Activated CD4-positive, alpha-beta memory T cell treated with anti-CD3 and anti-CD28 coated beads for 36 hours (primary cell): Measurements from ENCODE around the gene SLC44A4. TPM values are rescaled to one million over a fixed set of nuclear protein-coding genes. Genes with fewer than 3 reads are reported as not detected.

ENCODE experiments used
- CTCF ChIA-PET: fragments of 350-600 bp; sonication (Branson Sonifier 250); formaldehyde crosslinking; loops from one replicate; lab custom pipeline; 2021; ENCODE audit warnings: antibody characterized with exemption, inconsistent platforms; lab: Charles Lee
- POLR2A ChIA-PET: fragments of 350-600 bp; sonication (Branson Sonifier 250); formaldehyde crosslinking; loops from one replicate; lab custom pipeline; 2021; ENCODE audit warnings: antibody characterized with exemption; lab: Charles Lee
- DNase-seq: peaks from one replicate; pipeline ENCODE4 v3.0.0-alpha.2; 2020
- H3K27ac Mint-ChIP-seq: one replicate; pipeline ENCODE4 v1.8.0; 2021; ENCODE audit warnings: mixed read lengths
- H3K27me3 Mint-ChIP-seq: one replicate; pipeline ENCODE4 v1.8.0; 2021; ENCODE audit warnings: mixed read lengths
- H3K36me3 Mint-ChIP-seq: one replicate; pipeline ENCODE4 v1.8.0; 2021; ENCODE audit warnings: mixed read lengths
- H3K4me1 Mint-ChIP-seq: one replicate; pipeline ENCODE4 v1.8.0; 2021; ENCODE audit warnings: low read depth, mixed read lengths
- H3K4me3 Mint-ChIP-seq: one replicate; pipeline ENCODE4 v1.8.0; 2021; ENCODE audit warnings: mild to moderate bottlenecking, mixed read lengths
- H3K9me3 Mint-ChIP-seq: one replicate; pipeline ENCODE4 v1.8.0; 2021; ENCODE audit warnings: mixed read lengths
- intact Hi-C: fragments of 100-400 bp; cut with micrococcal nuclease; formaldehyde crosslinking; loops from one replicate; pipeline ENCODE4 v1.15.1; 2023
- total RNA-seq, 2 experiments: library from RNA; stranded (reverse); gene quantifications; one replicate each; pipeline ENCODE4 v1.2.3, GENCODE V29; 2021

The SLC44A4 gene
- total RNA-seq, 2 experiments from 2014 or later = 0.17 TPM; not detected in 1

GRCh38 chr6:31899882-31900722 lies 21.3 kb upstream of the SLC44A4 start:
- H3K4me1 Mint-ChIP-seq = peaks cover 37% of the 10 kb centered on the region
- H3K27me3 Mint-ChIP-seq = no peaks in the 10 kb centered on the region
- intact Hi-C loops = loop anchor here (5.0 kb wide), 1 partner anchor 68 kb away; no protein-coding TSS in a partner anchor
- H3K4me3 Mint-ChIP-seq = no peak overlapping the region
- no peaks in the 10 kb centered on the region for H3K9me3 Mint-ChIP-seq
- peaks cover 1% of the 10 kb centered on the region for H3K36me3 Mint-ChIP-seq
- no peak overlapping the region for H3K27ac Mint-ChIP-seq
- ChIA-PET POLR2A (no interaction called here), CTCF (no interaction called here)
- DNase-seq = peak; percentile 20

DNA sequence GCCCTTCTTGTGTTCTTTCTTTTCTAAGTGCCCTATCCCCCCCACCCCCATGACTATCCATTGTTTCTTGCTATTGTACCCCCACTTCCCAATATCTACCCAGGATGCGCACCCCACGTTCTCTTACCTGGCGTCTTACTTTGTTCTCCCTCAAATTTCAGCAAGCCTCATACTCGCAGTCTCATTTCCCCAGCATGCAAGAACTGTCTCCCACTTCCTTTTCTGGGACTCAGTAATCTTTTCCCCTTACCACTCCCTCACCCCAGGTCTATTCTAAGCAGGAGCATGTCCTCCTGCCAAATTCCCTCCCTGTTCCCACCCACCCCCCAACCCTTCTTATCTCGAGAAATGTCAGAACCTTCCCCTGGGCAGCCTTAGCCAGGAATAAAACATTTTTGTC lies 20.4 kb upstream of the SLC44A4 start:
- H3K4me3 Mint-ChIP-seq = peak overlapping the region; percentile 31
- POLR2A ChIA-PET = interaction anchor here (2.1 kb wide), 1 partner anchor 73 kb away, joined by 8 read pairs; the partner anchor contains the start of gene DXO

DNA sequence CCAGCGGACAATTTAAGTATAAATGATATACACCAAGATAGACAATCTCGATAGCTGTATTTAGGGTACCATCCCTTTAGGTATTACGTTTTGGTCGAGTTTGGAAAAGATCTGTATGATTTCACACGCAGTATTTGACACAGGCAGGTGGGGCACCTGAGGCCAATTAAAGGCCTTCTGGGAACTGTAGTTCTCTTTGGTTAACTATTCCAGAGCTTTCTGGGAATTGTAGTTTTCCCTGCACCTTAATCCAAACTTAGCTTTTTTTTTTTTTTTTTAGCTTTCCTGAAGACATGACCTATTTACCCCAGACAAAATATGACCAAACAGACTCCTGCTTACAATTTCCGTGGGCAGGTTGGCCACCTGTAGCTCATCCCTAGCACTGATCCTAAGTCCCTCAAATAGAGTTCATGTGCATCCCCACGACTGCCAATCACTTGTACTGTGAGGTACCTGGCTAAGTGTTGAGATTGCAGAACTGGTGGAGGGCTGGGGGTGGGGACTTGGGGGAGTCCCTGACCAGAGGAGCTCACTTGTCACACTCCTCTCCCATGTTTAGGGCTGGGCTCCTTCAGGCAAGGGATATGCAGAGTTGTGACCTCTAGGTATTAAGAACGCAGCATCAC lies 19.7 kb upstream of the SLC44A4 start:
- no peaks in the 10 kb centered on the region for H3K27me3 Mint-ChIP-seq
- no peaks in the 10 kb centered on the region for H3K9me3 Mint-ChIP-seq
- H3K36me3 Mint-ChIP-seq = peaks cover 1% of the 10 kb centered on the region
- ChIA-PET POLR2A (interaction anchor here (0.6 to 3.2 kb wide), 5 partner anchors 35 to 196 kb away, joined by 3 to 15 read pairs (median 8); partner anchors contain the start of genes DXO, MSH5, NELFE and NEU1), CTCF (interaction anchor here (0.7 to 1.9 kb wide), 6 partner anchors 9 to 128 kb away, joined by 3 to 18 read pairs (median 4); partner anchors contain the start of gene NEU1)
- intact Hi-C loops = loop anchor here (5.0 kb wide), 1 partner anchor 66 kb away; no protein-coding TSS in a partner anchor
- H3K4me1 Mint-ChIP-seq = peaks cover 37% of the 10 kb centered on the region
- peak; percentile 42 for DNase-seq
- peak overlapping the region; percentile 94 for H3K27ac Mint-ChIP-seq
- peak overlapping the region; percentile 94 for H3K4me3 Mint-ChIP-seq

More for the DNA sequence above, 20.4 kb upstream of the SLC44A4 start:
- Mint-ChIP-seq H3K9me3 (no peaks in the 10 kb centered on the region), H3K4me1 (peaks cover 37% of the 10 kb centered on the region), H3K36me3 (peaks cover 1% of the 10 kb centered on the region), H3K27ac (peak overlapping the region; percentile 34), H3K27me3 (no peaks in the 10 kb centered on the region)
- intact Hi-C loops = loop anchor here (5.0 kb wide), 1 partner anchor 67 kb away; no protein-coding TSS in a partner anchor
- CTCF ChIA-PET = interaction anchor here (0.7 kb wide), 1 partner anchor 129 kb away, joined by 3 read pairs; no protein-coding TSS in a partner anchor
- DNase-seq = no peak

DNA sequence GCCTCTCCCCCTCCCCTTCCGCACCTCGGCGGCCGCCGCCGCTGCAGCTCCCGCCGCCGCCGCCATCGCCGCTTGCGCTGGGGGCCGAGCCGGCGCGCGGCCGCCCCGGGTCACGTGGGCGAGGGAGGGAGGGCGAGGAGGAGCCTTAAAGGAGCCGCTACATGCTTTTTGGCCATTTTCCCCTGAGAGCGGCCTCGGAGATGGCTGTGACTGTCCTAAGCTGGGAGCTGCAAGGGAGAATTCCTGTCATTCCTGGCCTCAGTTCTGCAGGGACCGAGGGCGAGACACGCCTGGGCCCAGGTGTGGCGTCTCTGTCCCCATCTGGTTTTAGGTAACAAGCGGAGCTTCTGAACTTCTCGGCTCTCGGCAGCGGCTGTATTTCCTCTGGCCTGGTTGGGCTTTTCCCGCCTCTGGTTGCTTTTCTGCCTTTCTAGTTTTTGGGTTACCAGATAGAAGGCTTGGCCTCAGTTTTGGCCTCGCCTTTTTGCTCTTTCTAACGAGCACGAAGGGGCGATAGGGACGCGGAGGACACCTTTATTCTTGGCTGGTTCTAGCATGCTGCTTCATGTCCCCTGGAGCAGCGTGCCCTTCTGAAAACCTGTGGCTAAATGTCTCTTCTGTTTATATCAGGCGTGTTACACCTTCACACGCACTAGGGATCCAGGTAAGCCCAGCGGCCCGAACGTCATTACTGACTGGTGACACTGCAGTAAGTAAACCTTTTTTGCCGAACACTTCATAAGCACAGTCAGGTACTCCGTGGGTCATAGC lies 19.0 kb upstream of the SLC44A4 start, which contains the start of gene EHMT2:
EHMT2 (minus strand) TSS at position 87 of the 771 bp plus-strand sequence; CDS start at position 66, 21 bp downstream.
- no peaks in the 10 kb centered on the region for H3K9me3 Mint-ChIP-seq
- ChIA-PET CTCF (interaction anchor here (0.7 to 1.9 kb wide), 5 partner anchors 8 to 67 kb away, joined by 3 to 18 read pairs (median 5); partner anchors contain the start of gene NEU1), POLR2A (interaction anchor here (0.6 to 3.2 kb wide), 8 partner anchors 14 to 234 kb away, joined by 3 to 15 read pairs (median 4); partner anchors contain the start of genes DXO, MSH5, NELFE and NEU1)
- intact Hi-C loops = loop anchor here (1.0 to 5.0 kb wide), 4 partner anchors 34 to 233 kb away; partner anchors contain the start of genes GPANK1, NELFE and SKIC2
- H3K4me3 Mint-ChIP-seq = peak within 1 kb of the TSS; percentile 94
- DNase-seq = peak; percentile 91
- peak within 1 kb of the TSS; percentile 94 for H3K27ac Mint-ChIP-seq
- peaks cover 34% of the 10 kb centered on the region for H3K4me1 Mint-ChIP-seq
- peaks cover 1% of the 10 kb centered on the region for H3K36me3 Mint-ChIP-seq
- no peaks in the 10 kb centered on the region for H3K27me3 Mint-ChIP-seq

DNA sequence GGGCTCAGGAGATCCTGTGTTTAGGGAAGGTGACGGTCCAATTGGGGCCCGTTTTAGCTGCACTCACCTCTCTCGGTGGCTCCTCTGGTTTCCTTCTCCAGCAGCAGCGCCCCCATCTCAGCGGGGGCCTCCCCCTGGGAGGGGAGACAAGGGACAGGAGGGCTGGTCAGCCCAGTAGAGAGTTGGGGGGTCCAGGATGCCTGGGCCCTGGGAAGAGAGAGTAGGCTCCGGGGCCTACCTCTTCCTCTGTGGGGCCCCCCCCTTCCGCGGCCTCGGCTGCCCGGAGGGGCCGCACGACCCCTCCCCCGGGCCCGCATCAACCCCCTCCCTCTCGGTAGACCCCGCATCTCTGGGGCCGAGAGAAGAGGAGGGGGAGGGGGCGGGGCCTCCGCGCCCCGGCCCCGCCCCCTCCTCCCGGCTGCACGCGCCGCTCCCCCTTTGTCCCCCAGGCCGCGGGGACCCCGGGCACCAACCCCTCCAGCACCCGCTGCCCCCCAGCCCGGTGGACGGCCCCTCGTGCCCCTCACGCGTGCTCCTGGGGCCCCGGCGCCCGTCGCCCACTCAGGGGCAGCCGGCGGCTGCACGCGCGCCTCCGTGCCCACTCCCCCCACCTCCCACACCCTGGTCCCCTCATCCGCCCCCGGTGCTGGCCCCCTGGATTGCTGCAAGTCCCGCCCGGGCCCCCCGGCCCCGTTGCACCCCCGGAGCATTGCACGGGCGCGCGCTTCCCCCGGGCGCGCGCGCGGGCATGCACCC lies 18.2 kb upstream of the SLC44A4 start:
- Mint-ChIP-seq H3K27me3 (no peaks in the 10 kb centered on the region), H3K27ac (peak overlapping the region; percentile 74), H3K4me3 (peak overlapping the region; percentile 94), H3K4me1 (peaks cover 29% of the 10 kb centered on the region), H3K9me3 (no peaks in the 10 kb centered on the region), H3K36me3 (peaks cover 7% of the 10 kb centered on the region)
- CTCF ChIA-PET = interaction anchor here (1.6 to 1.9 kb wide), 3 partner anchors 7 to 66 kb away, joined by 5 to 18 read pairs (median 6); no protein-coding TSS in a partner anchor
- peak; percentile 15 for DNase-seq
- intact Hi-C loops = loop anchor here (1.0 to 5.0 kb wide), 4 partner anchors 34 to 232 kb away; partner anchors contain the start of genes GPANK1, NELFE and SKIC2
- POLR2A ChIA-PET = interaction anchor here (1.0 to 3.2 kb wide), 6 partner anchors 15 to 233 kb away, joined by 3 to 15 read pairs (median 6); partner anchors contain the start of genes DXO, NELFE, NEU1 and SKIC2

DNA sequence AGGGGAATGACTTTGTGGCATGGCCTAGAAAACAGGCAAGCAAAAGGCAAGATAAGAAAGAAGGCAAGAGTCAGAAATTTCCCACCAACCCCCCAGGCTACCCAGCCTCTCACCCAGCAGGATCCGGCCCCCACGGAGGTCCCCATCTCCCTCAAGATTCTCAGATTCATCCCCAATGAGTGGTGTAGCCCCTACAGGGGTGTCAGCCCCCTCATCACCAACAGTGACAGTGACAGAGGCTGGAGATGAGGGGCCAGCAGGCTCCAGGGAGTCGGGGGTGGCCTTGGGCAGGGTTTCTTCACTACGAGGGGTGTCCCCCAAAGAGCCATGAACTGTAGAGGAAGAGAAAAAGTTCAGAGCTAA lies 17.7 kb upstream of the SLC44A4 start:
- ChIA-PET POLR2A (interaction anchor here (3.2 kb wide), 1 partner anchor 62 kb away, joined by 15 read pairs; the partner anchor contains the start of genes NELFE and SKIC2), CTCF (no interaction called here)
- Mint-ChIP-seq H3K36me3 (peaks cover 8% of the 10 kb centered on the region), H3K4me3 (peak overlapping the region; percentile 77), H3K4me1 (peaks cover 29% of the 10 kb centered on the region), H3K27me3 (no peaks in the 10 kb centered on the region), H3K27ac (peak overlapping the region; percentile 74), H3K9me3 (no peaks in the 10 kb centered on the region)
- DNase-seq = no peak
- intact Hi-C loops = loop anchor here (2.0 to 5.0 kb wide), 3 partner anchors 62 to 232 kb away; partner anchors contain the start of genes GPANK1, NELFE and SKIC2

DNA sequence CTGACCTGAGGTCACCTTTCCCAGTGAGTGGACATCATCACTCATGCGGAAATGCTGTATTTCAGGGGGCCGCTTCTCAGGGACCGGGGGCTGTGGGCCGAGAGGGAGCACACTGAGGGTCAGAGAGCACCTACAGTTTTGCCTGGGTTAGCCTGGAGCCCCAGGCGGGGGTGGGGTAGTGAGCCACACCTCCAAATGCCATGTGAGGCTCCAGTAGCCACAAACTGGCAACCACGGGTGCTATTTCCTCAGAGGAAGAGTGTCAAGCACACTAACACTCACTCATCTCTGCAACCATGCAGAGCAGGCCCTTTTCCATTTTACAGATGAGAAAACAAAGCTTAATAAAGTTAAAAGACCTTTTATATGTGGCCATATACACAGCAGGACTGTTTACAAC lies 14.0 kb upstream of the SLC44A4 start:
- no peaks in the 10 kb centered on the region for H3K9me3 Mint-ChIP-seq
- no peaks in the 10 kb centered on the region for H3K27me3 Mint-ChIP-seq
- DNase-seq = no peak
- ChIA-PET CTCF (interaction anchor here (0.6 kb wide), 1 partner anchor 1453 kb away, joined by 3 read pairs; no protein-coding TSS in a partner anchor), POLR2A (interaction anchor here (0.6 kb wide), 1 partner anchor 10 kb away, joined by 5 read pairs; no protein-coding TSS in a partner anchor)
- H3K36me3 Mint-ChIP-seq = peaks cover 21% of the 10 kb centered on the region
- H3K27ac Mint-ChIP-seq = no peak overlapping the region
- intact Hi-C loops = no loop called here
- H3K4me3 Mint-ChIP-seq = no peak overlapping the region
- peaks cover 8% of the 10 kb centered on the region for H3K4me1 Mint-ChIP-seq

DNA sequence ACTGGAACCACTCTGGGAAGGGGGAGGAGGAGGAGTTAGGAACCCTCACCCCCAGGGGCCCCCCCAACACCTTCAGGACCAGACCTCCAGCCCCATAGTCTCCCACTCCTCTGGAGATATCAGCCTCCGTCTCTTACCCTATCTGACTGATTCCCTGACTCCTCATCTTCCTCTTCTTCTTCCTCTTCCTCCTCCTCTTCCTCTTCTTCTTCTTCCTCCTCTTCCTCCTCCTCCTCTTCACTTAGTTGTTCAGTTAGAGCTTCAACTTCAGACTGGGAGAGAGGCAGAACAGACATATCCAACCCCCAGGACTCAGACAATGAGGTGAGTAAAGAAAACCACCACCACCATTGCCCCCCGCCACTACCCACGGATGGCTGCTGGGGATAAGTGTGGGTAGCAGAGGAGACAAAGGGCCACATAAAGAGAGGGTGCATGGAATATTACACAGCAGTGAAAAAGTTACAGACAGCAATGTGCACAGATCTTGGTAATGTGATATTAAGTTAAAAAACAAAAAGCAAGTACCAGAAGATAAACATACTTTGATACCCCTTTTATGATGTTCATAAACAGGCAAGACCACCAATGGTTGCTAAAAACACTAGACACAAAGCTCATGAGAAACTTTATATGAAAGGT lies 10.7 kb upstream of the SLC44A4 start:
- POLR2A ChIA-PET = no interaction called here
- intact Hi-C loops = no loop called here

GRCh38 chr6:31888276-31889258 lies 9.8 kb upstream of the SLC44A4 start:
- intact Hi-C loops = no loop called here
- ChIA-PET POLR2A (interaction anchor here (0.5 kb wide), 1 partner anchor 50 kb away, joined by 3 read pairs; no protein-coding TSS in a partner anchor), CTCF (interaction anchor here (1.7 to 2.4 kb wide), 2 partner anchors 10 to 198 kb away, joined by 6 to 9 read pairs; partner anchors contain the start of gene EHMT2)
- no peaks in the 10 kb centered on the region for H3K27me3 Mint-ChIP-seq
- H3K9me3 Mint-ChIP-seq = no peaks in the 10 kb centered on the region
- peaks cover 38% of the 10 kb centered on the region for H3K36me3 Mint-ChIP-seq
- no peak for DNase-seq
- H3K4me3 Mint-ChIP-seq = no peak overlapping the region
- no peak overlapping the region for H3K27ac Mint-ChIP-seq
- no peaks in the 10 kb centered on the region for H3K4me1 Mint-ChIP-seq

More for the DNA sequence above, 10.7 kb upstream of the SLC44A4 start:
- CTCF ChIA-PET = interaction anchor here (0.6 to 2.4 kb wide), 5 partner anchors 9 to 199 kb away, joined by 3 to 9 read pairs (median 4); partner anchors contain the start of genes EHMT2 and ZBTB12
- Mint-ChIP-seq H3K27me3 (no peaks in the 10 kb centered on the region), H3K36me3 (peaks cover 31% of the 10 kb centered on the region), H3K4me1 (no peaks in the 10 kb centered on the region), H3K9me3 (no peaks in the 10 kb centered on the region), H3K4me3 (no peak overlapping the region), H3K27ac (no peak overlapping the region)
- DNase-seq = no peak
